GM18858 (cell line): ENCODE data around the gene RIC8B.

Source experiments
- ATAC-seq: cut with Tn5 transposase; IDR thresholded peaks from one replicate; pipeline ENCODE4 v1.9.1; 2021; ENCODE audit not compliant: unreplicated experiment

Gene RIC8B

GRCh38 chr12:106791531-106791930 is 17.0 kb downstream of the RIC8B start:
- ATAC-seq = no peak

GRCh38 chr12:106794369-106794768 is 19.9 kb downstream of the RIC8B start:
- ATAC-seq = no peak

- ATAC-seq = no peak
Observed at GRCh38 chr12:106801167-106801708, 26.8 kb downstream of the RIC8B start.

GRCh38 chr12:106801830-106802533 is 27.5 kb downstream of the RIC8B start:
- no peak for ATAC-seq

- no peak for ATAC-seq
Observed at GRCh38 chr12:106804668-106805067, 30.2 kb downstream of the RIC8B start.

GRCh38 chr12:106814714-106815113 is 40.2 kb downstream of the RIC8B start:
- ATAC-seq = no peak

- ATAC-seq = no peak
Observed at GRCh38 chr12:106815741-106816140, 41.3 kb downstream of the RIC8B start.

GRCh38 chr12:106816231-106816630 is 41.7 kb downstream of the RIC8B start:
- ATAC-seq = no peak

- ATAC-seq = no peak
Observed at GRCh38 chr12:106819991-106820390, 45.5 kb downstream of the RIC8B start.

- no peak for ATAC-seq
Observed at GRCh38 chr12:106831699-106832098, 57.2 kb downstream of the RIC8B start.

GRCh38 chr12:106837782-106838181 is 63.3 kb downstream of the RIC8B start:
- no peak for ATAC-seq

- ATAC-seq = no peak
Observed at GRCh38 chr12:106839333-106839732, 64.9 kb downstream of the RIC8B start.

GRCh38 chr12:106840243-106840642 is 65.8 kb downstream of the RIC8B start:
- no peak for ATAC-seq

- no peak for ATAC-seq
Observed at GRCh38 chr12:106841510-106842302, 67.2 kb downstream of the RIC8B start.

GRCh38 chr12:106845902-106846301 is 71.4 kb downstream of the RIC8B start:
- no peak for ATAC-seq

- ATAC-seq = no peak
Observed at GRCh38 chr12:106847861-106848260, 73.4 kb downstream of the RIC8B start.

GRCh38 chr12:106851306-106851705 is 76.8 kb downstream of the RIC8B start:
- ATAC-seq = no peak

- no peak for ATAC-seq
Observed at GRCh38 chr12:106854723-106855122, 80.2 kb downstream of the RIC8B start.

GRCh38 chr12:106855221-106855758 is 80.8 kb downstream of the RIC8B start:
- no peak for ATAC-seq

- no peak for ATAC-seq
Observed at GRCh38 chr12:106861984-106862916, 87.8 kb downstream of the RIC8B start.

GRCh38 chr12:106863189-106863588 is 88.7 kb downstream of the RIC8B start:
- no peak for ATAC-seq
